H7 (cell line): ENCODE measurements around the gene CCDC91. TPM values are rescaled to one million over a fixed set of nuclear protein-coding genes. Genes with fewer than 3 reads are reported as not detected.

Experiments
- DNase-seq: peaks from one replicate; pipeline ENCODE4 v3.0.0; 2012
- H3K27me3 ChIP-seq: 2 replicates; pipeline ENCODE4 v1.6.0; 2011; ENCODE audit warnings: mild to moderate bottlenecking, low read length; ENCODE audit not compliant: control insufficient read depth, insufficient read depth
- H3K36me3 ChIP-seq: replicated peaks from 2 replicates; pipeline ENCODE4 v1.5.1; 2011; ENCODE audit warnings: low read length; ENCODE audit not compliant: control insufficient read depth, insufficient read depth
- H3K4me3 ChIP-seq: 2 replicates; pipeline ENCODE4 v1.5.1; 2011; ENCODE audit warnings: low read depth, mild to moderate bottlenecking, control low read depth, low read length, moderate library complexity; ENCODE audit not compliant: insufficient read depth
- total RNA-seq: library from RNA; depleted of rRNA; stranded (reverse); fragments of >200 nt; shearing (Covaris generic); gene quantifications from 2 replicates; pipeline ENCODE4 v1.2.3, GENCODE V29; 2014

CCDC91 gene
- total RNA-seq, 1 experiment from 2014 or later: 11.5 TPM

GRCh38 chr12:28484156-28484555 lies 293.9 kb downstream of the CCDC91 start:
- H3K4me3 ChIP-seq: no peak overlapping the region

GRCh38 chr12:28486521-28486920 lies 296.3 kb downstream of the CCDC91 start:
- H3K36me3 ChIP-seq: no peaks in the 10 kb centered on the region
- H3K4me3 ChIP-seq: no peak overlapping the region
- no peak for DNase-seq
- H3K27me3 ChIP-seq: no peaks in the 10 kb centered on the region

More at GRCh38 chr12:28484156-28484555, 293.9 kb downstream of the CCDC91 start:
- H3K27me3 ChIP-seq: no peaks in the 10 kb centered on the region
- no peaks in the 10 kb centered on the region for H3K36me3 ChIP-seq
- DNase-seq: no peak

GRCh38 chr12:28489246-28489645 lies 299.0 kb downstream of the CCDC91 start:
- Histone ChIP-seq H3K4me3 (no peak overlapping the region), H3K27me3 (no peaks in the 10 kb centered on the region), H3K36me3 (no peaks in the 10 kb centered on the region)
- DNase-seq: no peak

- Histone ChIP-seq H3K4me3 (no peak overlapping the region), H3K27me3 (no peaks in the 10 kb centered on the region), H3K36me3 (no peaks in the 10 kb centered on the region)
- no peak for DNase-seq
Measured at GRCh38 chr12:28497889-28498411, 307.7 kb downstream of the CCDC91 start.

GRCh38 chr12:28498850-28499249 lies 308.6 kb downstream of the CCDC91 start:
- Histone ChIP-seq H3K27me3 (no peaks in the 10 kb centered on the region), H3K36me3 (no peaks in the 10 kb centered on the region), H3K4me3 (no peak overlapping the region)
- no peak for DNase-seq

- Histone ChIP-seq H3K4me3 (no peak overlapping the region), H3K27me3 (no peaks in the 10 kb centered on the region), H3K36me3 (no peaks in the 10 kb centered on the region)
- no peak for DNase-seq
Measured at GRCh38 chr12:28500373-28501024, 310.2 kb downstream of the CCDC91 start.

- DNase-seq: no peak
- Histone ChIP-seq H3K27me3 (no peaks in the 10 kb centered on the region), H3K4me3 (no peak overlapping the region), H3K36me3 (no peaks in the 10 kb centered on the region)
Measured at GRCh38 chr12:28506271-28506670, 316.0 kb downstream of the CCDC91 start.

- no peak for DNase-seq
- Histone ChIP-seq H3K36me3 (no peaks in the 10 kb centered on the region), H3K27me3 (no peaks in the 10 kb centered on the region), H3K4me3 (no peak overlapping the region)
Measured at GRCh38 chr12:28507033-28507432, 316.8 kb downstream of the CCDC91 start.

GRCh38 chr12:28507867-28508266 lies 317.6 kb downstream of the CCDC91 start:
- Histone ChIP-seq H3K4me3 (no peak overlapping the region), H3K36me3 (no peaks in the 10 kb centered on the region), H3K27me3 (no peaks in the 10 kb centered on the region)
- no peak for DNase-seq

- H3K27me3 ChIP-seq: no peaks in the 10 kb centered on the region
- no peak for DNase-seq
- H3K36me3 ChIP-seq: no peaks in the 10 kb centered on the region
- H3K4me3 ChIP-seq: no peak overlapping the region
Measured at GRCh38 chr12:28512406-28512805, 322.1 kb downstream of the CCDC91 start.

- Histone ChIP-seq H3K36me3 (no peaks in the 10 kb centered on the region), H3K4me3 (no peak overlapping the region), H3K27me3 (no peaks in the 10 kb centered on the region)
- no peak for DNase-seq
Measured at GRCh38 chr12:28512876-28513275, 322.6 kb downstream of the CCDC91 start.

GRCh38 chr12:28513983-28514382 lies 323.7 kb downstream of the CCDC91 start:
- H3K27me3 ChIP-seq: no peaks in the 10 kb centered on the region
- no peak overlapping the region for H3K4me3 ChIP-seq
- no peak for DNase-seq
- H3K36me3 ChIP-seq: no peaks in the 10 kb centered on the region

- DNase-seq: no peak
- Histone ChIP-seq H3K36me3 (no peaks in the 10 kb centered on the region), H3K4me3 (no peak overlapping the region), H3K27me3 (no peaks in the 10 kb centered on the region)
Measured at GRCh38 chr12:28517101-28517500, 326.8 kb downstream of the CCDC91 start.

GRCh38 chr12:28527631-28528249 lies 337.5 kb downstream of the CCDC91 start:
- no peak for DNase-seq
- Histone ChIP-seq H3K27me3 (no peaks in the 10 kb centered on the region), H3K36me3 (no peaks in the 10 kb centered on the region), H3K4me3 (no peak overlapping the region)

- no peaks in the 10 kb centered on the region for H3K27me3 ChIP-seq
- DNase-seq: no peak
- no peaks in the 10 kb centered on the region for H3K36me3 ChIP-seq
- H3K4me3 ChIP-seq: no peak overlapping the region
Measured at GRCh38 chr12:28535216-28535615, 345.0 kb downstream of the CCDC91 start.
